ENCODE measurements around the gene IQCE.

The IQCE gene

DNA sequence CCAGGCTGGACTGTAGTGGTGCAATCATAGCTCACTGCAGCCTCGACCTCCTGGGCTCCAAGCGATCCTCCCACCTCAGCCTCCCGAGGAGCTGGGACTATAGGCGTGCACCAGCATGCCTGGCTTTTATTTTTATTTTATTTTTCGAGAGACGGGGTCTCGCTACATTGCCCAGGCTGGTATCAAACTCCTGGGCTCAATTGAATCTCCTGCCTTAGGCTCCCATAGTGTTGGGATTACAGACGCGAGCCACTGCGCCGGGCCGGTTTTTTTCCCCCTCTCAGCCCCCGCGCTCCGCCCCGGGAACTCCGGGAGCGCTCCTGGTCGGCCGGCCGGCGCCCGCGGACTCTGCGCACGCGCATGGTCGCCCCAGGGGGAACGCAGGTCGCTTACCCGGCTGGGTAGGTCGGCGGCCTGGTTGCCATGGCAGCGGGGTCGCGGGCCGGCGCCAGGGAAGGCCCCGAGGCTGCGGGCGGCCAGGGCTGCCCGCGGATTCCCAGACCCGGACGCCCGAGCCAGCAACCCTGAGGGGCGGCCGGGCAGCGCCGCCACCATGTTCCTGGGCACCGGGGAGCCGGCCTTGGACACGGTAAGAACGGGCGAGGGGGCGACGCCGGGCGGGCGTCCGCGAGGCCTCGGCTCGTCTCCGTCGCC is at the start of gene IQCE:
Gene IQCE (plus strand): TSS at position 351 of the 654 bp plus-strand sequence. CDS start 203 bp downstream, at position 554.
- FAIRE-seq: no peak

GRCh38 chr7:2509298-2509906 is 49.4 kb upstream of the IQCE start:
- no peak for FAIRE-seq

DNA sequence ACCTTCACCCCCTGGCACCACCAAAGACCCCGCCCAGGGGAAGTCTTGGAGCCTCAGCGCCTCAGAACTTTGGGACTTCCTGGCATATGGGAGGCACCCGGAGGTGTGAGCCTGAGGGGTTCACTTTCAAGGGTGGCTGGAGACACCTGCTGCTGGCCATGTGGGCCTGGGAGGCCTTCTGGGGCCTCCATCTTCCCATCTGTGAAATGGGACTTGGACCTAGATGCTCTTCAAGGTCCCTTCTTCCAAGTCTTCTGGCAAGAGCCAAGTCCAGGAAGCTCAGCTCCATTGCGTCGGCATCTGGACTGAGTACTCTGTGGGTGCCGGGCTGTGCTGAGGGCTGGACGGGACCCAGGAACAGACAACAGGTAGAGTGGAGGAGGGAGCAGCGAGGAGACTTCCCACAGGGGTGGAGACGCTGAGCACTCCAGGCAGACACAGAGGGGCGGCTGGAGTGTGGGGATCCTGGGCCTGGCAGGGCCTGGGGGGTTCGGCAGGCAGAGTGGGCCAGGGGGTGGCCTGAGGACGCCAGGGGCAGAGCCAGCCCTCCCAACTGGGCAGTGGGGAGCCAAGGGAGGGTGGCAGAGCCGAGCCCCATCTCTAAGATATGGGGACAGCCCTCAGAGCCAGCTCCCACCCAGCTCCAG is 48.5 kb upstream of the IQCE start:
- no peak for FAIRE-seq

DNA sequence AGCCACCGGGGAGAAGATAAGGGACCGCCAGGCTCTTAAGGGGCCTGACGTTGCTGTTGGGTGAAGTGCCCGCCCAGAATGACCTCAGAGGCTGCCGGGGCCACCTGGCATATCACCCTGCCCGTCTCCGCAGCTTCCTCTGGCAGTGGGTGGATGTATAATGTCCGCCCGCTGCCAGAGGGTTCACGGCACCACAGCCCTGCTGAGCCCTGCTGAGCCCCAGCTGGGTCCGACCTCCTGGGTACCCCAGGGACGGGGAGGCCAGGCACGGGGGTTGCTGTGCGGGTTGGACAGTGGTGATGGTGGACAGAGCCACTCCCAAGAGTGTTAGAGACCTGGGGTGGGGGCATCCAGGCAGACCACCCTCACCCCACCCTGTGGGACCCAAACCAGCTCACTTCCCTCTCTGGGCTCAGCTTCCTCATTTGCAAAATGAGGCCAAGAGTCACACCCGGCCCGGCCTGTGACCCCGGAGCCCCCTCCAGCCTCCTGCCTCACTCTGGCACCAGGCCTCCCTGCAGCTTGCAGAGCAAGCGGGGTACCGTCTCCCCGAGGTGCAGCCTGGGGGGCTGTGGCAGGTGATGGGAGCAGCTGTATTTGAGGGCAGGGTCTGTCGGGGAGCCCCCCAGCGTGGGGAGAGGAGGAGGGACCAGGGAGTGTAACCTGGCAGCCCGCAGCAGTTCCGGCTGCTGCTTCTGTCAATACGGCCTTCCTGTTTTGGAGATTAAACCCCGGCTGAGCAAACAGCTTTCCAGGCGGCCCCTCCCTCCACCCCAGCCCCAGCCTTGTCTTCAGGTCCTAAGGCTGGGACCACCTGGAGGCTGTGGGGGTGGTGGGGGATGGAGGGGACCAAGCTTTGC is 47.6 kb upstream of the IQCE start:
- no peak for FAIRE-seq

- FAIRE-seq: no peak
Observed at GRCh38 chr7:2511769-2512168, 47.0 kb upstream of the IQCE start.

- no peak for FAIRE-seq
Observed at GRCh38 chr7:2512179-2512661, 46.6 kb upstream of the IQCE start.

- FAIRE-seq: no peak
Observed at GRCh38 chr7:2512713-2513112, 46.1 kb upstream of the IQCE start.

DNA sequence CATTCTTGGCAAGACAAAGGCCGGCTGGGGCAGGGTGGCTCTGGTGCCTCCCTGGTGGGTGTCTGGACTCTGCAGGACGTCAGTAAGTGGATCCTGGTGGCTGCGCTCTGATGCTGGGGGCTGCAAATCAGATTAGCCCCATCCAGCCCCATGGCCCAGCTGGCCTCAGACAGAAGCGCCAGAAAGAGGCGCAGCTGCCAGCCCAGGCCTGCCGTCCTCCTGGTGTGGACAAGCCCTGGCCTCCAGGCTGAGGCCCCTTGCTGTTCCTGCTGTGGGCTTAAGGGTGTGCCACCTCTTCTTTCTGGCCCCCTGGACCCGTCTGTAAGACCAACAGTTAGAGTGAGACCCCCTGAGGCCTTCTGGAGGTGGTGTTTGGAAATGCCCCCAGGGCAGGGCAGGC is 45.1 kb upstream of the IQCE start:
- FAIRE-seq: no peak

DNA sequence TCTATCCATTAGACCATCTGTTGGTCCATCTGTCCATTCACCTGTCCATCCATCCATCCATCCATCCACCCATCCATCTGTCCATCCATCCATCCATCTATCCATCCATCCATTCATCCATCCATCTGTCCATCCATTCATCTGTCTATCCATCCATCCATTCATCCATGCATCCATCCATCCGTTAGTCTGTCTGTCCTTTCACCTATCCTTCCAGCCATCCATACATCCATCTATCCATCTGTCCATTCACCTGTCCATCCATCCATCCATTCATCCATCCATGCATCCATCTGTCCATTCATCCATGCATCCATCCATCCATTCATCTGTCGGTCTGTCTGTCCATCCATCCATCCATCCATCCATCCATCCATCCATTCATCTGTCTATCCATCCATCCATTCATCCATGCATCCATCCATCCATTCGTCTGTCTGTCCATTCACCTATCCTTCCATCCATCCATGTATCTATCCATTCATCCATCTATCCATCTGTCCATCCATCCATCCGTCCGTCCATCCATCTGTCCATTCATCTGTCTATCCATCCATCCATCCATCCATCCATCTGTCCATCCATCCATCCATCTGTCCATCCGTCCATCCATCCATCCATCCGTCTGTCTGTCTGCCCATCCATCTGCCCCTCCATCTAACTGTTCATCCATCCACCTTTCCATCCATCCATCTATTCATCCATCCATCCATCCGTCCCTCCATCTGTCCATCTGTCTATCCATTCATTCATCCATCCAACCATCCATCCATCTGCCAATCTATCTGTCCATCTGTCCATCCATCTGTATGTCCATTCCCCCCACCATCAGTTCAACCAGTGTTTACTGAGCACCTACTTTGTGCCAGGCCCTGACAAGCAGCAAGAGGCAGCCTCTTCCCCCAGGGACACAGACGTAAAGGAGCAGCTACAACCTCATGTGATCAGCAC is 44.0 kb upstream of the IQCE start:
- no peak for FAIRE-seq

- no peak for FAIRE-seq
Observed at GRCh38 chr7:2515424-2516193, 43.2 kb upstream of the IQCE start.

GRCh38 chr7:2516194-2516555 is 42.6 kb upstream of the IQCE start:
- no peak for FAIRE-seq

GRCh38 chr7:2517026-2517425 is 41.8 kb upstream of the IQCE start:
- no peak for FAIRE-seq

GRCh38 chr7:2517678-2518507 is 40.9 kb upstream of the IQCE start:
- FAIRE-seq: no peak

GRCh38 chr7:2518737-2519118 is 40.1 kb upstream of the IQCE start:
- FAIRE-seq: no peak

DNA sequence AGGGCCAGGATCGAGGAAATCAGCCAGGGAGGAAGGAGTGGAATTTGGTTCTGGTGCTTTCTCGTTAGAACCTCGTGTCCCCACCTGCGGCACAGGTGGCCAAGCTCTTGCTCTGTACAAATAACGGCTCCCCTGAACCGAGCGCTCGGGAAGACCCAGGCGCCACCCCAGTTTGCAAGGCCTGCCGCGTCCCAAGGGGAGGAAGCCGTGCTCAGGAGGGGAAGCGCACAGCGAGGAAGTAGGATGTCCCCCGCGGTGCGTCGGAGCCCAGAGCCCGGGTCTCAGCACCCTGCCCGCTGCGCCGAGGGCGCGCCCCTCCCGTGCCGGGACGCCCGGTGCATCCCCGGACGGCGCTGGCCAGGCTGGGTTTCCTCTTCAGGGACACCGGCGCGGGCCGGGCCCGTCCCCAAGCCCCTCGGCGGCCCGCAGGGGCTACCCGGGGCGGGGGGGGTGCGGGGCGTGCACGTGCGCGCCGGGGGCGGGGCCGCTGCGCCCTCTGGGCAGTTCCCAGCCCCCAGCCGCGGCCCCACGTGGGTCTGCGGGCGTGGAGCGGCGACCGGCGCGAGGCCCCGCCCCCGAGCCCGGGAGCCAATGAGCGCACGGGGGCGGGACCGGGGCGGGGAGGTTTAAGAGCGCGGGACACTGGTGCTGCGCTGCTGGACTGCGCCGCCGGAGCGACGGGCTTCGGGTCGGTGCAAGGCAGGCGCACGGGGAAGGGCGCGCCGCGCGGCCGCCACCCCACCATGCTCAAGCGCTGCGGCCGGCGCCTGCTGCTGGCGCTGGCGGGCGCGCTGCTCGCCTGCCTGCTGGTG is 39.5 kb upstream of the IQCE start, which contains the start of gene LFNG:
Gene LFNG (plus strand): TSS at position 656 of the 812 bp plus-strand sequence. CDS start 88 bp downstream, at position 744.
- FAIRE-seq: no peak

GRCh38 chr7:2520131-2520760 is 38.5 kb upstream of the IQCE start:
- no peak for FAIRE-seq

- no peak for FAIRE-seq
Observed at GRCh38 chr7:2520761-2521290, 38.0 kb upstream of the IQCE start.

GRCh38 chr7:2521341-2521745 is 37.4 kb upstream of the IQCE start:
- FAIRE-seq: no peak
